CD14-positive monocyte (primary cell): ENCODE results near the gene ORAI1. TPM values are rescaled to one million over a fixed set of nuclear protein-coding genes. Genes with fewer than 3 reads are reported as not detected.
A peak's percentile ranks its signal among the peaks of the same experiment; 100 is the strongest.

ENCODE experiments used
- DNase-seq, 3 donors: peaks; one replicate each; pipeline ENCODE4 v3.0.0-alpha.2; 2011 to 2022
- H2AFZ ChIP-seq: 2 replicates; pipeline ENCODE4 v1.6.0; 2012; ENCODE audit warnings: mild to moderate bottlenecking, low read depth, low read length, inconsistent platforms; ENCODE audit not compliant: insufficient read depth, poor library complexity, severe bottlenecking
- H3K27ac ChIP-seq, 2 donors: 1 replicate in 1 of 2; 2 replicates in 1 of 2; pipeline ENCODE4 v1.5.1; 2012 to 2013; ENCODE audit warnings: low read length in 2 of 2, control low read depth in 1 of 2, inconsistent platforms in 1 of 2, low read depth in 1 of 2, mild to moderate bottlenecking in 1 of 2
- H3K27me3 ChIP-seq, 2 donors: one replicate each; pipeline versions ENCODE4 v1.6.0 to v1.6.1; 2011 to 2013; ENCODE audit warnings: low read length in 2 of 2; ENCODE audit not compliant: control insufficient read depth in 2 of 2, insufficient read depth in 2 of 2
- H3K36me3 ChIP-seq, 2 donors: replicated peaks in 1 of 2; 1 replicate in 1 of 2; 2 replicates in 1 of 2; pipeline versions ENCODE4 v1.5.1 to v1.6.1; 2012 to 2013; ENCODE audit warnings: low read length in 2 of 2, control low read depth in 1 of 2, inconsistent platforms in 1 of 2, mild to moderate bottlenecking in 1 of 2; ENCODE audit not compliant: insufficient read depth in 2 of 2, control insufficient read depth in 1 of 2
- H3K4me1 ChIP-seq, 2 donors: 1 replicate in 1 of 2; 2 replicates in 1 of 2; pipeline versions ENCODE4 v1.5.1 to v1.6.1; 2012 to 2013; ENCODE audit warnings: low read length in 2 of 2, control low read depth in 1 of 2, inconsistent platforms in 1 of 2, mild to moderate bottlenecking in 1 of 2, moderate library complexity in 1 of 2; ENCODE audit not compliant: insufficient read depth in 2 of 2, control insufficient read depth in 1 of 2
- H3K4me2 ChIP-seq: replicated peaks from 2 replicates; pipeline ENCODE3; 2012; ENCODE audit warnings: low read length, moderate library complexity, mild to moderate bottlenecking; ENCODE audit not compliant: poor library complexity, severe bottlenecking; ENCODE audit errors: extremely low read depth
- H3K4me3 ChIP-seq, 3 experiments: fragments of 200-600 bp in 1 of 3; sonication (generic) in 1 of 3; replicated peaks in 1 of 3; 1 replicate in 2 of 3; 2 replicates in 1 of 3; pipeline ENCODE4 v1.5.1; 2011 to 2013; ENCODE audit warnings: low read length in 3 of 3, mild to moderate bottlenecking in 3 of 3, control low read depth in 2 of 3, low read depth in 2 of 3, inconsistent platforms in 1 of 3, moderate library complexity in 1 of 3
- H3K79me2 ChIP-seq: 2 replicates; pipeline ENCODE4 v1.6.0; 2012; ENCODE audit warnings: mild to moderate bottlenecking, control low read depth, inconsistent platforms, low read length, moderate library complexity; ENCODE audit not compliant: insufficient read depth
- H3K9ac ChIP-seq: 2 replicates; pipeline ENCODE4 v1.6.0; 2017; ENCODE audit warnings: low read length, mild to moderate bottlenecking; ENCODE audit not compliant: insufficient read depth, poor library complexity, severe bottlenecking
- H3K9me3 ChIP-seq, 2 donors: replicated peaks in 1 of 2; 1 replicate in 1 of 2; 2 replicates in 1 of 2; pipeline versions ENCODE4 v1.5.1 to v1.6.1; 2012 to 2013; ENCODE audit warnings: low read length in 2 of 2, control low read depth in 1 of 2; ENCODE audit not compliant: control insufficient read depth in 1 of 2, insufficient read depth in 1 of 2
- H4K20me1 ChIP-seq: 2 replicates; pipeline ENCODE4 v1.6.0; 2012; ENCODE audit warnings: mild to moderate bottlenecking, low read length, control low read depth, moderate library complexity; ENCODE audit not compliant: insufficient read depth
- H3K27ac Mint-ChIP-seq, 7 donors: one replicate each; pipeline ENCODE4 v1.8.0; 2020; ENCODE audit warnings: mild to moderate bottlenecking in 7 of 7, mixed read lengths in 7 of 7, moderate library complexity in 6 of 7, inconsistent platforms in 2 of 7
- H3K27me3 Mint-ChIP-seq, 3 donors: one replicate each; pipeline ENCODE4 v1.8.0; 2021 to 2022; ENCODE audit warnings: low read depth in 3 of 3, mild to moderate bottlenecking in 3 of 3, mixed read lengths in 3 of 3, moderate library complexity in 3 of 3, inconsistent platforms in 1 of 3
- H3K36me3 Mint-ChIP-seq, 2 donors: one replicate each; pipeline ENCODE4 v1.8.0; 2020; ENCODE audit warnings: mixed read lengths in 2 of 2, inconsistent platforms in 1 of 2, mild to moderate bottlenecking in 1 of 2
- H3K4me1 Mint-ChIP-seq: one replicate; pipeline ENCODE4 v1.8.0; 2020; ENCODE audit warnings: mild to moderate bottlenecking, mixed read lengths
- H3K4me3 Mint-ChIP-seq, 2 donors: one replicate each; pipeline ENCODE4 v1.8.0; 2020; ENCODE audit warnings: mild to moderate bottlenecking in 2 of 2, mixed read lengths in 2 of 2, moderate library complexity in 1 of 2
- H3K9me3 Mint-ChIP-seq, 7 donors: one replicate each; pipeline ENCODE4 v1.8.0; 2020 to 2022; ENCODE audit warnings: mixed read lengths in 7 of 7, mild to moderate bottlenecking in 6 of 7, moderate library complexity in 6 of 7, inconsistent platforms in 2 of 7
- WGBS: methylation state at CpG from one replicate; pipeline ENCODE4 v1.1.5; 2013; ENCODE audit warnings: missing lambda C conversion rate; ENCODE audit not compliant: insufficient coverage; 5-methylcytosine and 5-hydroxymethylcytosine counted together
- intact Hi-C, 2 donors: fragments of 100-400 bp; cut with micrococcal nuclease; formaldehyde crosslinking; loops; one replicate each; pipeline versions ENCODE4 v1.15.0 to v1.15.1; 2023
- polyA plus RNA-seq, 3 donors: library from polyadenylated mRNA; depleted of rRNA in 1 of 3; unstranded in 2 of 3; stranded (reverse) in 1 of 3; fragments of 300-500 nt in 2 of 3; fragments of >200 nt in 1 of 3; fragmentation: Illumina TruSeq in 2 of 3; gene quantifications; 1 replicate in 2 of 3; 2 replicates in 1 of 3; pipeline ENCODE4 v1.2.3, GENCODE V29; 2012 to 2021
- TF ChIP-seq, protein P1 (sequence below): fragments of 200-600 bp; IDR thresholded peaks from one replicate; pipeline ENCODE4 v1.8.0; 2022; ENCODE audit warnings: antibody characterized with exemption, mild to moderate bottlenecking

ORAI1 gene
- polyA plus RNA-seq, 3 donors: 36.4 to 77.9 (median 54.6) TPM

DNA sequence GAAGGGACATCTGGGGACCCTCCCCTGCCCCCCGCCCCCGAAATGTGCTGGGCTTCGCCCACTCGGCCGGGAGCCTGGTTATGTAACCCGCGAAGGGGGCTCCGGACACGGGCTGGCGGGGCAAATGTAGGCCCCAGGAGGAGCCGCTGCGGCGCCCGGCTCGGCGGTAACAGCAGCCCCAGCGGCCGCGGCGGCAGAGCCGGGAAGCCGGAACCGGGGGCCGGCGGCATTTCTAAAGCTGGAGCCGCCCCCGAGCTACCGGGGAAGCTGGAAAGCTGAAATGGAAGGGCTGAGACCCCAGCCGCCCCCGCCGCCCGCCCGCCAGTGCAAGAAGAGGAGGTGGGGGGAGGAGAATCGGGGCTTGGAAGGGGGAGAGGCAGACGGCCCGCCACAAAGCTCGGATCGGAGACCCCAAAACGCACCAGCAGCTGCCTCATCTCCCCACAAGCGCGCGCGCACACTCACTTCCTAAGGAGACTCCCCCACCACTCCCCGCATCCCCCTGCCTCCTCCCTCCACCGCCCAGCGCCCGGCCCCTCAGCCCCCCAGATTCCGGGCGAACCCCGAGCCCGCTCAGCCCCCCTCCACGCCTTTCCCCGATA, 47.0 kb upstream of the ORAI1 start:
- H3K4me1 ChIP-seq: peaks cover 51 to 59% of the 10 kb centered on the region in 2 donors
- peaks cover 10 to 16% of the 10 kb centered on the region in 2 donors for H3K36me3 ChIP-seq
- H2AFZ ChIP-seq: peak overlapping the region; percentile 93
- peak overlapping the region; percentile 68 to 89 (median 69) for H3K4me3 ChIP-seq
- peak overlapping the region; percentile 81 for H3K9ac ChIP-seq
- DNase-seq: no peak
- Mint-ChIP-seq H3K27me3 (peaks cover 4 to 12% (median 8%) of the 10 kb centered on the region in 3 donors), H3K36me3 (peaks cover 17% of the 10 kb centered on the region in 2 donors), H3K4me1 (peaks cover 38% of the 10 kb centered on the region), H3K27ac (peak overlapping the region in 6 of 7 donors; percentile 11 to 98 (median 96)), H3K4me3 (peak overlapping the region; percentile 93 to 98), H3K9me3 (no peaks in the 10 kb centered on the region)
- no peaks in the 10 kb centered on the region for H3K27me3 ChIP-seq
- peak overlapping the region; percentile 93 for H3K4me2 ChIP-seq
- H3K27ac ChIP-seq: peak overlapping the region in 1 of 2 donors; percentile 90
- intact Hi-C loops: loop anchor here in 1 of 2 donors (5.0 kb wide), 1 partner anchor 33 kb away; no protein-coding TSS in a partner anchor
- TF ChIP-seq, protein P1, sequence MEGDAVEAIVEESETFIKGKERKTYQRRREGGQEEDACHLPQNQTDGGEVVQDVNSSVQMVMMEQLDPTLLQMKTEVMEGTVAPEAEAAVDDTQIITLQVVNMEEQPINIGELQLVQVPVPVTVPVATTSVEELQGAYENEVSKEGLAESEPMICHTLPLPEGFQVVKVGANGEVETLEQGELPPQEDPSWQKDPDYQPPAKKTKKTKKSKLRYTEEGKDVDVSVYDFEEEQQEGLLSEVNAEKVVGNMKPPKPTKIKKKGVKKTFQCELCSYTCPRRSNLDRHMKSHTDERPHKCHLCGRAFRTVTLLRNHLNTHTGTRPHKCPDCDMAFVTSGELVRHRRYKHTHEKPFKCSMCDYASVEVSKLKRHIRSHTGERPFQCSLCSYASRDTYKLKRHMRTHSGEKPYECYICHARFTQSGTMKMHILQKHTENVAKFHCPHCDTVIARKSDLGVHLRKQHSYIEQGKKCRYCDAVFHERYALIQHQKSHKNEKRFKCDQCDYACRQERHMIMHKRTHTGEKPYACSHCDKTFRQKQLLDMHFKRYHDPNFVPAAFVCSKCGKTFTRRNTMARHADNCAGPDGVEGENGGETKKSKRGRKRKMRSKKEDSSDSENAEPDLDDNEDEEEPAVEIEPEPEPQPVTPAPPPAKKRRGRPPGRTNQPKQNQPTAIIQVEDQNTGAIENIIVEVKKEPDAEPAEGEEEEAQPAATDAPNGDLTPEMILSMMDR: no peak
- H3K79me2 ChIP-seq: no peaks in the 10 kb centered on the region
- H4K20me1 ChIP-seq: no peaks in the 10 kb centered on the region
- no peaks in the 10 kb centered on the region for H3K9me3 ChIP-seq
- WGBS: under 1% methylated on average over 35 of the region's 53 CpGs

DNA sequence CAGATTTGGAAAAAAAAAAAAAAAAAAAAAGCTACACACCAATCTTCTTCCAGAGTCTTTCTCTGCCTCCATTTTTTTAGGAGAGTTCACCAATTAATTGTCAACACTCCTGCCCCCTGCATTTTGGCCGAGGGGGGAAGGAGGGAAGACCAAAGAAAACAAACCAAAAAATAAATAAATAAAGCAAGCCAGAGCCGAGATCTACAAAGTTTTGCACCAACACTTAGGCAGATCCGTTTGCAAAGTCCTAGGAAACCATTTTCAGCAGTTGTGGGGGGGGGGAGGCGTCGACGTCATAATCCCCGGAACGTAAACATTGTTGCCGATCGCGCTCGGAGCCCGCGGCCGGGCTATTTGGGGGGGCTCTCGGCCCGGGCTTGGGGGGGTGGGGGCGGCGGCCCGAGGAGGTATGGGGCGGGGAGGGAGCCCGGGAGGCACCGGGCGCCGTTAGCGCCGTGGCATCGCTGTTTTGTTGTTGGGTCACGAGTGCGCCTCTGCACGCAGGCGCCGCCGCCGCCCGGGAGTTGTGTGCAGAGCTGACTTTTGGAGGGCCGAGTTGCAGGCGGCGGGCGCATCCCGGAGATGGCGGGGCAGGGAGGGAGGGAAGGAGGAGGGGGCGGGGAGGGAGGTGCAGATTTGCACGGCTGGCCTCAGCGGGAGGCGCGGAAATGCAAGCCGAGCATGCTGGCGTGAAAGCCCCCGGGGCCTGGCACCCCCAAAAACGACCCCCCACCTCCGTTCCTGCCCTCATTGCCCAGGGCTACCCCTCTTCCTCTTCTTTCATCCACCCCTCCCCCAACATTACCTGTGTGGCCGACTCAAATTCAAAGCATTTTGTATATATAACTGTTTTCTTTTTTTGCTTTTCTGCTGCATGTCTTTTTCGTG, 46.1 kb upstream of the ORAI1 start:
- WGBS: 1% methylated on average over 27 of the region's 54 CpGs
- H3K4me1 Mint-ChIP-seq: peaks cover 38% of the 10 kb centered on the region
- DNase-seq: peak in 1 of 3 donors; percentile 56
- peak overlapping the region; percentile 46 to 90 for H3K27ac ChIP-seq
- H4K20me1 ChIP-seq: no peaks in the 10 kb centered on the region
- H3K4me3 Mint-ChIP-seq: peak overlapping the region; percentile 93 to 98
- peaks cover 2 to 7% of the 10 kb centered on the region in 2 donors for H3K36me3 ChIP-seq
- no peaks in the 10 kb centered on the region for H3K9me3 Mint-ChIP-seq
- H3K4me1 ChIP-seq: peaks cover 51 to 59% of the 10 kb centered on the region in 2 donors
- peak overlapping the region; percentile 68 to 89 (median 69) for H3K4me3 ChIP-seq
- H3K36me3 Mint-ChIP-seq: peaks cover 9% of the 10 kb centered on the region in 2 donors
- intact Hi-C loops: loop anchor here (5.0 kb wide), 4 partner anchors 32 to 47 kb away; partner anchors contain the start of gene ORAI1 (in 1 of the 2)
- peak overlapping the region; percentile 93 for H2AFZ ChIP-seq
- H3K79me2 ChIP-seq: no peaks in the 10 kb centered on the region
- TF ChIP-seq, protein P1: no peak
- no peaks in the 10 kb centered on the region for H3K27me3 ChIP-seq
- H3K9me3 ChIP-seq: no peaks in the 10 kb centered on the region
- peak overlapping the region; percentile 93 for H3K4me2 ChIP-seq
- H3K27me3 Mint-ChIP-seq: peaks cover 4 to 12% (median 8%) of the 10 kb centered on the region in 3 donors
- peak overlapping the region; percentile 90 to 98 (median 96) for H3K27ac Mint-ChIP-seq
- H3K9ac ChIP-seq: peak overlapping the region; percentile 81
